HL-60 (cell line): Measurements from ENCODE around the gene COL7A1.

Source experiments
- CTCF ChIP-seq: IDR thresholded peaks from one replicate; pipeline ENCODE4 v1.5.1; 2011; ENCODE audit warnings: low read length, control low read depth, inconsistent platforms; ENCODE audit not compliant: insufficient read depth
- GABPA ChIP-seq: IDR thresholded peaks from 2 replicates; pipeline ENCODE4 v1.6.1; 2012; ENCODE audit warnings: low read depth
- POLR2AphosphoS5 ChIP-seq: IDR thresholded peaks from 2 replicates; pipeline ENCODE4 v1.6.1; 2012; ENCODE audit warnings: low read depth
- REST ChIP-seq: IDR thresholded peaks from 2 replicates; pipeline ENCODE4 v1.6.1; 2012; ENCODE audit warnings: low read depth; ENCODE audit not compliant: insufficient replicate concordance
- SPI1 ChIP-seq: IDR thresholded peaks from 2 replicates; pipeline ENCODE4 v1.6.1; 2012; ENCODE audit warnings: low read depth, mild to moderate bottlenecking, borderline replicate concordance

- TF ChIP-seq CTCF, result no peak
- no peak for TF ChIP-seq REST
- TF ChIP-seq POLR2AphosphoS5, result no peak
- TF ChIP-seq SPI1, result no peak
- TF ChIP-seq GABPA, result no peak
Observed at GRCh38 chr3:48536116-48536515, 59.0 kb downstream of the COL7A1 start.
